Stimulated activated CD4-positive, alpha-beta T cell treated with anti-CD3 and anti-CD28 coated beads, Interleukin-15, amount 100 ng/mL, for 1 hour (primary cell): ENCODE measurements around the gene HLA-A.

Experiments used
- DNase-seq, 2 donors: peaks; one replicate each; pipeline ENCODE4 v3.0.0-alpha.2; 2020; ENCODE audit warnings: low read depth in 1 of 2, low spot score in 1 of 2

Gene HLA-A

DNA sequence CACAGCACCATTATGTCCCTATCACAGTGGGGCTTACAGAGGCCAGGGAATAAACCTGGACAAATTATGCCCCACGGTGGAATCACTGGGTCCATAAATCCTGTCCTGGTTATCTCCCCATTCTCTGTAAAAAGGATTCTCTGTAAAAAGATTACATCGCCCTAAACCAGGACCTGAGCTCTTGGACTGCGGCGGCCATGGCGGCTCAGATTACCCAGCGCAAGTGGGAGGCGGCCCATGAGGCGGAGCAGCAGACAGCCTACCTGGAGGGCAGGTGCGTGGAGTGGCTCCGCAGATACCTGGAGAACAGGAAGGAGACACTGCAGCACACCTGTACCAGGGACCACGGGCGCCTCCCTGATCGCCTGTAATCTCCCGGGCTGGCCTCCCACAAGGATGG, 8.4 kb upstream of the HLA-A start:
- DNase-seq = no peak

DNA sequence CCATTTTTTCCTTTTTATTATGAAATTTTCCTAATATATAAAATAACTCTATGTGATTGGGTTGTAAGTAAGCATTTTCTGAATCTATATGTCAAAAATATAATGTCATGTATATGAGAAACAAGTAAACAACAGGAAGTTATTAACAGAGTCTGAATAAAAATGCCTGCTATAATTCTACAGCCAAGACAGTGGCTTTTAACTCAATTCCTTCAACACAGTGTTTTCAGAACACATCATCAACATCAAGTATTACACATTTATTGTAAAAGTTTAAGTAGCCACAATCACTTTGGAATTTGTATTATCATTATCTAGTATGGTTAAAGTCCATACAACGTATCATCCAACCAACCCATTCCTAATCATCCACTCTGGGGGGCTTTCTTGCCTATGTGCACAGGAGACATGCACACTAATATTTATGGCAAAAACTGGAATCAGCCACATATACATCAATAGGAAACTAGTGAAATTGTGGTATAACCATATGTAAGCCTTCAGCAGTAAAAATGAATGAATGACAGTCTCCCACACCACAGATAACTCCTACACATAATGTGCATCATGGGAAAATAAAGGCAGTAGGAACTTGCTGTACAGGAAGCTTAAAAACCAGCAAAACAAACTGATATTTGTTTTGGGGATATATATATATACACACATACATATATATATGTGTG, 6.9 kb upstream of the HLA-A start:
- no peak for DNase-seq

- no peak for DNase-seq
These were observed 3.4 kb upstream of the HLA-A start for GRCh38 chr6:29938746-29939508.

GRCh38 chr6:29941016-29941415, 1.3 kb upstream of the HLA-A start:
- DNase-seq = no peak

- DNase-seq = no peak
These were observed 861 bp upstream of the HLA-A start for GRCh38 chr6:29941471-29941870.

DNA sequence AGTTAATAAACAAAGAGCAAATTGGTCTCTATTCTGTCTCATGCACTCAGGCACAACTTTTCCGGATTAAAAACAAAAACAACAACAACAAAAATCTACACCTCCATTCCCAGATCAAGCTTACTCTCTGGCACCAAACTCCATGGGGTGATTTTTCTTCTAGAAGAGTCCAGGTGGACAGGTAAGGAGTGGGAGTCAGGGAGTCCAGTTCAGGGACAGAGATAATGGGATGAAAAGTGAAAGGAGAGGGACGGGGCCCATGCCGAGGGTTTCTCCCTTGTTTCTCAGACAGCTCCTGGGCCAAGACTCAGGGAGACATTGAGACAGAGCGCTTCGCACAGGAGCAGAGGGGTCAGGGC, 437 bp upstream of the HLA-A start:
- DNase-seq = no peak

GRCh38 chr6:29943053-29943966, 978 bp downstream of the HLA-A start:
- DNase-seq = peak in 1 of 2 donors; percentile 21

DNA sequence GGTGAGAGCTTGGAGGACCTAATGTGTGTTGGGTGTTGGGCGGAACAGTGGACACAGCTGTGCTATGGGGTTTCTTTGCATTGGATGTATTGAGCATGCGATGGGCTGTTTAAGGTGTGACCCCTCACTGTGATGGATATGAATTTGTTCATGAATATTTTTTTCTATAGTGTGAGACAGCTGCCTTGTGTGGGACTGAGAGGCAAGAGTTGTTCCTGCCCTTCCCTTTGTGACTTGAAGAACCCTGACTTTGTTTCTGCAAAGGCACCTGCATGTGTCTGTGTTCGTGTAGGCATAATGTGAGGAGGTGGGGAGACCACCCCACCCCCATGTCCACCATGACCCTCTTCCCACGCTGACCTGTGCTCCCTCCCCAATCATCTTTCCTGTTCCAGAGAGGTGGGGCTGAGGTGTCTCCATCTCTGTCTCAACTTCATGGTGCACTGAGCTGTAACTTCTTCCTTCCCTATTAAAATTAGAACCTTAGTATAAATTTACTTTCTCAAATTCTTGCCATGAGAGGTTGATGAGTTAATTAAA, 3.0 kb downstream of the HLA-A start:
- no peak for DNase-seq

DNA sequence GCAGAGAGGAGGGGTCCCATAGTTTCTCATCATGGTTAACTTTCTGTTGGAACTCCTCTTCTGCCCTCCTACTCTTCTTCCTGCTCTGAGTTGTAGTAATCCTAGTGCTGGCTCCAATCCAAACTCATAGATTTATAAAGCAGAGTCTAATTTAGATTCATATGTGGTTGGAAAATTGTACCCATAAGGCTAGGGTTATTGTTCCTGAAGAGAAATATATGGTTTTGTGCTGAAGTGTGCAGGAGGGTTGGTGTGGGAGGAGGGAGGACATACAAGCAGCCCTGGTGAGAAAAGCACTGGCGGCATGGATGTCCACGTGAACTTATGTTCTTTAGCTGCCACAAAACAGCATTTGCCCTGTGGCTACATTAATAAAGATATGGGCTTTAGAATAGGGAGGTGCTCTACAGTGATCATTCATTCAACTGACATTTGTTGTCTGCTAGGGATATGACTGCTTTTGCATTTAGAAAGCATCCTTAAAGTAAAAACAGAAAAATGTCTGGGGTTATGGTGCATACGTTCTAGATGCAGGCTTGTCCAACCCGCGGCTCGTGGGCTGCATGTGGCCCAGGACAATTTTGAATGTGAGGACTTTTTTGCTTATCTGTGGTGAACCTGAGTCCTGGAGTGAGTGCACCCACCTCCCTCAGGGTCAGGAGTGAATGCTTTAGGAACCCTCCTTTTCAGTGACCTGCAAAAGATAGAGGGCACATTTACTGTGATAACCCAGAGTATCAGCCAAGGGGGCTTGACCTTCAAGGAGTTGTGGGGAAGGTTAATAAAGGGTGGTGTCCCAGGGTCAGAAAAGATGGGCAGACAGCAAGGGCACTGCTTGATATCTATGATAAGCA, 4.1 kb downstream of the HLA-A start:
- no peak for DNase-seq

GRCh38 chr6:29947077-29947980, 5.0 kb downstream of the HLA-A start:
- DNase-seq = no peak

- no peak for DNase-seq
These were observed 5.9 kb downstream of the HLA-A start for GRCh38 chr6:29948277-29948676.

- no peak for DNase-seq
These were observed 7.6 kb downstream of the HLA-A start for GRCh38 chr6:29949934-29950333.

GRCh38 chr6:29951882-29952281, 9.6 kb downstream of the HLA-A start:
- no peak for DNase-seq

GRCh38 chr6:29953001-29953441, 10.7 kb downstream of the HLA-A start:
- DNase-seq = no peak

- DNase-seq = no peak
These were observed 11.4 kb downstream of the HLA-A start for GRCh38 chr6:29953686-29954085.

DNA sequence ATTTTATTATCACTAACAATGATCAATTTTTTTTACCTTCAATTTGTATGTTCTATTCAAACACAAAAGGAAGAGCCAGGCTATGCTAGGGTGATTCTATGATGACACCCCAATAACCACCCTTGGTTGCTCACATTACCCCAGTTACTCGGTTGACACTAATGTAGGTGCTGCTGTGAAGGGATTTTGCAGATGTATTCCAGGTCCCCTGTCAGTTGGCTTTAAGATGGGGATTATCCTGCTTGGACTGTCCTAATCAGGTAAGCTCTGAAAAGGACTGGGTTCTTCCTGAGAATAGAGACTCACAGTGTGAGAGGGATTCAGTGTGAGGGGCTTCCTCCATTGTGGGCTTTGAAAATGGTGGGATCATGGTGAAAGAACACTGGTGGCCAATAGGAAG, 11.9 kb downstream of the HLA-A start:
- no peak for DNase-seq

DNA sequence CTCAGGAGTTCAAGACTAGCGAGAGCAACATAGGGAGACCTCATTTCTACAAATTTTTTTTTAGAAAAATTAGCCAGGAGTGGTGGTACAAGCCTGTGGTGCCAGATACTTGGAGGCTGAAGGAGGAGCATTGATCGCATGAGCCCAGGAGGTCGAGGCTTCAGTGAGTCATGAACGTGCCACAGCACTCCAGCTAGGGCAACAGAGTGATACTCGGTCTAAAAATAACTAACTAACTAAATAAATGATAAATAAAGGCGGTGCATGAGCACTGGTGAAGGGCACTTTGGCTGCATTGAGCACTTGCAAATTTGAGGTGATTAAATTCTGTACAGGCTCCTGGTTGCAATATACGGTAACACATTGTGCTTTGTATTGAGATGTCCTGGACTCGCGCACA, 13.5 kb downstream of the HLA-A start:
- DNase-seq = no peak

GRCh38 chr6:29956518-29956917, 14.2 kb downstream of the HLA-A start:
- no peak for DNase-seq

DNA sequence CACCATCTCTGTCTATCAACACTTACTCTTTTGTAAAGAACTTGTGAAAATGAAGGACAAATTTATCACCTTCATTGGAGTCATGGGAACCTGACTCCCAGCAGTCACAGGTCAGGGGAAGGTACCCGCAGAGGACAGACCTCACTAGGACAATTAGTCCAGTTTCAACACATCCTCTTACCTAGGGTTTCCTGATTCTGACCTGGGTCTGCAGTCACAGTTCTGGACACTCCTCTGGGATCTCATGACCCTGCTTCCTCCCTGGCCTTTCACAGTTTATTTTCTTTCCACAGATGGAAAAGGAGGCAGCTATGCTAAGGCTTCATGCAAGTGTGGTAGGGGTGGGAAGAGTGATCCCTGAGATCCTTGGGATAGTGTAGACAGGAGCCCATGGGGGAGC, 15.7 kb downstream of the HLA-A start:
- DNase-seq = no peak

DNA sequence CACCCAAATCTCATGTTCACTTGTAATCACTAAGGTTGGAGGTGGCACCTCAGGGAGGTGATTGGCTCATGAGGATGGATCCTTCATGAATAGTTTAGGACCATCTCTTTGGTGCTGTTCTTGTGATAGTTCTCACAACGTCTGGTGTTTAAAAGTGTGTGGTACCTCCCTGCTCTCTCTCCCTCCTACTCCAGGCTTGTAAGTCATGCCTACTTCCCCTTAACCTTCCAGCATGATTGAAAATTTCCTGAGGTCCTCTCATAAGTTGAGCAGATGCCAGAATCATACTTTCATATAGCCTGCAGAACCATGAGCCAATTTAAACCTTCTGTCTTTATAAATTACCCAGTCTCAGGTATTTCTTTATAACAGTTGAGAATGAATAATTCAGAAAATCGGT, 16.6 kb downstream of the HLA-A start:
- DNase-seq = no peak
